GM12878 (cell line): ENCODE results near the gene GDNF. TPM values are rescaled to one million over a fixed set of nuclear protein-coding genes. Genes with fewer than 3 reads are reported as not detected.

Source experiments
- ATAC-seq: fragments of 200-7000 bp; cut with Tn5 transposase; 3 replicates; pipeline ENCODE4 v1.9.1; 2020; ENCODE audit warnings: mild to moderate bottlenecking, moderate library complexity
- BruUV-seq: library from RNA; stranded (reverse); fragments of 400-500 nt; replicated peaks from 2 replicates; lab custom pipeline; 2021; lab: Mats Ljungman, UMichigan
- CTCF ChIA-PET: fragments of 300-600 bp; sonication (Branson Sonifier 250); formaldehyde crosslinking; extraction: SDS; loops from one replicate; lab custom pipeline; 2021; ENCODE audit warnings: inconsistent platforms; lab: Yijun Ruan, JAX
- POLR2A ChIA-PET: fragments of 350-600 bp; formaldehyde crosslinking; extraction: SDS; loops from one replicate; lab custom pipeline; 2021; ENCODE audit warnings: inconsistent platforms; lab: Charles Lee
- RAD21 ChIA-PET: fragments of 300-600 bp; sonication (Branson Sonifier 250); formaldehyde crosslinking; loops from one replicate; lab custom pipeline; 2023; ENCODE audit warnings: antibody characterized with exemption; ENCODE audit not compliant: unreplicated experiment; lab: Charles Lee
- SMC1A ChIA-PET: fragments of 300-600 bp; sonication (Branson Sonifier 250); formaldehyde crosslinking; loops from one replicate; lab custom pipeline; 2023; ENCODE audit not compliant: unreplicated experiment, uncharacterized antibody; lab: Charles Lee
- DNase-seq: peaks from one replicate; pipeline ENCODE4 v3.0.0-alpha.2; 2011; ENCODE audit warnings: low read depth, low spot score
- FAIRE-seq: peaks from 3 replicates; lab custom pipeline; 2011; peaks lifted over from hg19 to GRCh38; lab: Jason Lieb, UNC
- H2AFZ ChIP-seq: 2 replicates; pipeline ENCODE4 v1.6.0; 2011; ENCODE audit warnings: low read depth, low read length, control low read depth; ENCODE audit not compliant: control insufficient read depth
- H3K27ac ChIP-seq: 2 replicates; pipeline ENCODE4 v1.5.1; 2011; ENCODE audit warnings: control low read depth; ENCODE audit not compliant: control insufficient read depth, insufficient read depth
- H3K27me3 ChIP-seq, 2 experiments: replicated peaks in 1 of 2; 2 replicates each; pipeline versions ENCODE4 v1.6.0 to v1.6.1; 2011; ENCODE audit warnings: low read length in 1 of 2; ENCODE audit not compliant: control insufficient read depth in 2 of 2, insufficient read depth in 2 of 2
- H3K36me3 ChIP-seq, 2 experiments: 2 replicates each; pipeline ENCODE4 v1.5.1; 2011; ENCODE audit warnings: low read length in 1 of 2; ENCODE audit not compliant: control insufficient read depth in 2 of 2, insufficient read depth in 2 of 2
- H3K4me1 ChIP-seq: 2 replicates; pipeline ENCODE4 v1.6.1; 2011; ENCODE audit warnings: mild to moderate bottlenecking, low read length, moderate library complexity, mixed read lengths; ENCODE audit not compliant: control insufficient read depth, insufficient read depth
- H3K4me2 ChIP-seq: 2 replicates; pipeline ENCODE4 v1.6.0; 2011; ENCODE audit warnings: control low read depth; ENCODE audit not compliant: control insufficient read depth, insufficient read depth
- H3K4me3 ChIP-seq: fragments of 200-600 bp; sonication (generic); 2 replicates; pipeline ENCODE4 v1.5.1; 2016
- H3K79me2 ChIP-seq: 2 replicates; pipeline ENCODE4 v1.6.0; 2011; ENCODE audit warnings: low read length; ENCODE audit not compliant: control insufficient read depth, insufficient read depth
- H3K9ac ChIP-seq: 2 replicates; pipeline ENCODE4 v1.8.0; 2011; ENCODE audit warnings: low read length, control low read depth, mixed read lengths; ENCODE audit not compliant: control insufficient read depth, insufficient read depth
- H3K9me3 ChIP-seq: replicated peaks from 3 replicates; pipeline ENCODE4 v1.5.1; 2011; ENCODE audit warnings: mild to moderate bottlenecking, low read length; ENCODE audit not compliant: control insufficient read depth, insufficient read depth
- H4K20me1 ChIP-seq: 2 replicates; pipeline ENCODE4 v1.6.0; 2011; ENCODE audit not compliant: control insufficient read depth, insufficient read depth
- KAT2A ChIP-seq: conservative IDR thresholded peaks from 2 replicates; pipeline ENCODE4 v1.6.1; 2011; ENCODE audit warnings: low read depth, low read length; ENCODE audit not compliant: control insufficient read depth
- MAX ChIP-seq: IDR thresholded peaks from 2 replicates; pipeline ENCODE4 v1.6.1; 2012; ENCODE audit warnings: low read depth, low read length, improper control_type of control experiment
- POLR2A ChIP-seq: IDR thresholded peaks from 2 replicates; pipeline ENCODE4 v1.6.1; 2011; ENCODE audit warnings: low read depth, mild to moderate bottlenecking, low read length
- SIN3A ChIP-seq: IDR thresholded peaks from 2 replicates; pipeline ENCODE4 v1.6.1; 2012; ENCODE audit warnings: low read depth, low read length, improper control_type of control experiment
- SP1 ChIP-seq: IDR thresholded peaks from one replicate; pipeline ENCODE4 v1.6.1; 2011; ENCODE audit warnings: low read depth, low read length
- USF1 ChIP-seq: IDR thresholded peaks from 2 replicates; pipeline ENCODE4 v1.6.1; 2011; ENCODE audit warnings: borderline replicate concordance, low read depth, mild to moderate bottlenecking, moderate library complexity, mixed read lengths, low read length; ENCODE audit not compliant: insufficient read depth; ENCODE audit errors: extremely low read length
- YY1 ChIP-seq: IDR thresholded peaks from 2 replicates; pipeline ENCODE4 v1.6.1; 2011; ENCODE audit warnings: low read depth, mild to moderate bottlenecking, low read length
- ZNF592 ChIP-seq: fragments of 450-650 bp; IDR thresholded peaks from 2 replicates; pipeline ENCODE4 v1.6.1; 2017; ENCODE audit warnings: mild to moderate bottlenecking, moderate library complexity
- ZNF622 ChIP-seq: fragments of 450-650 bp; IDR thresholded peaks from 2 replicates; pipeline ENCODE4 v1.6.1; 2017; ENCODE audit warnings: mild to moderate bottlenecking, inconsistent platforms
- WGBS: methylation state at CpG from one replicate; pipeline ENCODE4 v1.1.6; 2016; ENCODE audit warnings: low lambda C conversion rate; ENCODE audit not compliant: insufficient replicate concordance, insufficient coverage; ENCODE audit errors: missing lambda C conversion rate; 5-methylcytosine and 5-hydroxymethylcytosine counted together
- in situ Hi-C: fragments of 300-500 bp; cut with MboI; formaldehyde crosslinking; loops from 9 replicates; pipeline ENCODE4 v1.14.3; 2018; ENCODE audit warnings: mixed read lengths
- intact Hi-C: fragments of 100-400 bp; cut with micrococcal nuclease; formaldehyde crosslinking; loops from one replicate; pipeline ENCODE4 v1.14.2; 2022; ENCODE audit not compliant: unreplicated experiment
- polyA plus RNA-seq, 11 experiments: library from polyadenylated mRNA; depleted of rRNA in 4 of 11; unstranded in 6 of 11; stranded (reverse) in 5 of 11; fragments of >200 nt; fragmentation: Nextera tagmentation in 4 of 11; fragmentation: Illumina TruSeq in 1 of 11; extraction: Ambion mirVana in 4 of 11; extraction: Trizol in 1 of 11; gene quantifications; 1 replicate in 1 of 11; 2 replicates in 10 of 11; pipeline versions ENCODE4 v1.2.1 to v1.2.3, GENCODE V29; 2011 to 2016; ENCODE audit warnings: inconsistent platforms in 2 of 11, missing spikeins in 2 of 11, low read depth in 1 of 11
- total RNA-seq, 4 experiments: library from RNA; depleted of rRNA in 3 of 4; stranded (reverse); fragments of >200 nt in 3 of 4; fragmentation: Illumina TruSeq in 1 of 4; extraction: Trizol in 1 of 4; gene quantifications; 2 replicates each; pipeline versions ENCODE4 v1.2.1 to v1.2.3, GENCODE V29; 2013 to 2021

GDNF gene
- total and polyA plus RNA-seq, 10 of the 15 experiments (the other 5 are each of a cell fraction or from before 2014, with no cell fraction given), result not detected

GRCh38 chr5:37836235-37836591, 3.6 kb downstream of the GDNF start:
- in situ Hi-C loops, result no loop called here
- H3K27me3 ChIP-seq, result peaks cover 21 to 34% of the 10 kb centered on the region in 2 experiments
- intact Hi-C loops, result loop anchor here (5.0 kb wide), 2 partner anchors 186 to 424 kb away; no protein-coding TSS in a partner anchor

More at GRCh38 chr5:37836235-37836591, 3.6 kb downstream of the GDNF start:
- ChIA-PET RAD21 (interaction anchor here (0.6 to 1.4 kb wide), 3 partner anchors 355 to 423 kb away, joined by 5 to 16 read pairs (median 7); no protein-coding TSS in a partner anchor), CTCF (interaction anchor here (0.9 to 3.1 kb wide), 4 partner anchors 10 to 423 kb away, joined by 3 to 52 read pairs (median 6); no protein-coding TSS in a partner anchor), POLR2A (no interaction called here), SMC1A (interaction anchor here (0.8 to 2.4 kb wide), 3 partner anchors 23 to 425 kb away, joined by 3 to 22 read pairs (median 3); no protein-coding TSS in a partner anchor)
- no peaks in the 10 kb centered on the region for H3K9me3 ChIP-seq
- 21% methylated on average over 16 of the region's 16 CpGs for WGBS
- TF ChIP-seq SIN3A, result no peak
- TF ChIP-seq ZNF592, result no peak
- TF ChIP-seq ZNF622, result no peak
- no peak for TF ChIP-seq USF1
- TF ChIP-seq KAT2A, result no peak
- TF ChIP-seq POLR2A, result no peak
- TF ChIP-seq SP1, result no peak
- no peak for TF ChIP-seq MAX
- no peak for TF ChIP-seq YY1
- no peak for FAIRE-seq
- no peaks in the 10 kb centered on the region for H4K20me1 ChIP-seq
- H3K4me1 ChIP-seq, result peaks cover 3% of the 10 kb centered on the region; the same call in 1 of the 2 replicates
- H3K4me2 ChIP-seq, result no peak overlapping the region
- no peak overlapping the region for H3K9ac ChIP-seq
- H2AFZ ChIP-seq, result no peak overlapping the region
- ATAC-seq, result no peak
- DNase-seq, result no peak
- H3K4me3 ChIP-seq, result no peak overlapping the region
- no peaks in the 10 kb centered on the region for H3K79me2 ChIP-seq
- BruUV-seq, result no TSS peak
- no peaks in the 10 kb centered on the region for H3K36me3 ChIP-seq
- H3K27ac ChIP-seq, result no peak overlapping the region
